BLaER1 (cell line): Measurements from ENCODE around the gene RPS23.
"Not testable (repeated sequence)": the region's sequence is repeated elsewhere in the genome, so short reads cannot be mapped to it uniquely, and the experiment has no call there.

ENCODE experiments used
- H3K27ac ChIP-seq: shearing (Covaris generic); formaldehyde crosslinking; 2 replicates; pipeline ENCODE4 v1.8.1; 2022
- H3K27me3 ChIP-seq: shearing (Covaris generic); formaldehyde crosslinking; 2 replicates; pipeline ENCODE4 v1.8.1; 2022
- H3K36me3 ChIP-seq: shearing (Covaris generic); formaldehyde crosslinking; 2 replicates; pipeline ENCODE4 v1.8.1; 2022
- H3K4me1 ChIP-seq: shearing (Covaris generic); formaldehyde crosslinking; 2 replicates; pipeline ENCODE4 v1.8.1; 2022
- H3K4me2 ChIP-seq: shearing (Covaris generic); formaldehyde crosslinking; 2 replicates; pipeline ENCODE4 v1.8.1; 2022
- H3K4me3 ChIP-seq: shearing (Covaris generic); formaldehyde crosslinking; 2 replicates; pipeline ENCODE4 v1.8.1; 2022
- H3K9ac ChIP-seq: shearing (Covaris generic); formaldehyde crosslinking; 2 replicates; pipeline ENCODE4 v1.8.1; 2022
- H3K9me3 ChIP-seq: shearing (Covaris generic); formaldehyde crosslinking; 2 replicates; pipeline ENCODE4 v1.8.1; 2022
- H4K20me1 ChIP-seq: shearing (Covaris generic); formaldehyde crosslinking; 2 replicates; pipeline ENCODE4 v1.8.1; 2022
- Cebpa-rat ChIP-seq: shearing (Covaris generic); IDR thresholded peaks from 2 replicates; pipeline ENCODE4 v1.8.1; 2022

The RPS23 gene

DNA sequence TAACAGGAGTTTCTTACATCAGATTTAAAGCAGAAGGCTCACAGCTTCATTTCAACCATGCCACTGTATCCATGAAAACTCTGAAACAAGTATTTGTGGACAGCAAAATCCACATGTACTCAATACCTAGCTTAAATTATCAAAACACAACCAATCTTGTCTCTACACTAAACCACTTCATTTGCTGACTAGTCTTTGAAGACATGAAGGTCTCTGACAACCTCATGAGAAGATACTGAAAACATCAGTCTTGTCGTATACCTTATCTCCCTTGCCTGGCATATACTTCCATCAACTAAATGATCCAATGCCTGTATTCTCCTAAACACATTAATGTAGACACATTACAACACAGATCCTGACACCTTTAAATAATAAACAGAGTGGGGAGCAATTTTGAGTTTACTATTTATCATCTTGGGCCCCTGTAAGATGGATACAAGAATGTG, 2.9 kb downstream of the RPS23 start:
- Histone ChIP-seq H3K9ac (no peak overlapping the region), H3K27ac (no peak overlapping the region), H3K4me3 (no peak overlapping the region), H3K9me3 (no peaks in the 10 kb centered on the region), H3K4me1 (peaks cover 27% of the 10 kb centered on the region), H4K20me1 (peaks cover 23% of the 10 kb centered on the region; the same call in 1 of the 2 replicates), H3K4me2 (no peak overlapping the region), H3K27me3 (no peaks in the 10 kb centered on the region), H3K36me3 (peaks cover 41% of the 10 kb centered on the region)
- TF ChIP-seq Cebpa-rat, result no peak

DNA sequence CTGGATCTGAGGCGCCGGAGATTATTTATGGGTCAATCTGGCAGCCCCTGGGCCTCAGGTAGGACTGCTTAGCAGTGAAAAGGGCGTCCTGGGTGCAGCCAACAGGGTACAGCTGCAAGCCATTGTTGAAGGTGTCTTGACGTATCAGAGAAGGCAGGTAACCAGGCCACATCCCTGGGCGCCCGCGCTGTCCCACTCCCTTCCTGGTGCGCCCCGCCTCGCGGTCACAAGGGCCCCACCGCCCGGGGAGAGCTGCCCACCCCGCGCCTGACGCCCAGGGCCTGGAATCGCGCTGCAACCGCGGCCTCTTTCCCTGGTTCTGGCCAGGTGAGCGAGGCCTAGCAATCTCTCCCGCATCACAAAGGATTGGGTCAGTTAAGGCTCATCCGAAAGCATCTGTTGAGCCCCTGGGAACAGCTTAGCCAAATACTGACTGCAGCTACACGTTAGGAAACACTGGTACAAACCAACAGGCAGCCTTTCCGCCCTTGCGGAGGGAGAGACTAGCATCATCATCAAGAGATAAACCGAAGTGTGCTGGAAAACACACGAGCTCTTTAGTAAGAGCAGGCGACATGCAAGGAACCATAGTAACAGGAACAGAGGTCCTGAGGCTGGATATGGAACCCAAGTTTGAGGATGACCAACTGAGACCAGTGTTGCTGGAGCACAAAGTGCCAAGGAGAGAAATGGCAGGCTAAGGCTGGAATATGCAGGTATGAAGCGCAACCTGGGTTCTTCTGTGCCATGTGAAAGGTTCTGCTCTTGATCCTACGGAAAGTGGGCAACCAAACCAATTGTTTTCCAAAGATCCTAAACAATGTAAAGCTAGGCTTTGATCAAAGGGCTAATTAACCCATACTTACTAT, 3.6 kb downstream of the RPS23 start:
- peaks cover 45% of the 10 kb centered on the region for H3K36me3 ChIP-seq
- peaks cover 23% of the 10 kb centered on the region; the same call in 1 of the 2 replicates for H4K20me1 ChIP-seq
- H3K4me1 ChIP-seq, result peaks cover 25% of the 10 kb centered on the region
- no peak for TF ChIP-seq Cebpa-rat
- H3K27ac ChIP-seq, result no peak overlapping the region
- no peaks in the 10 kb centered on the region for H3K9me3 ChIP-seq
- H3K4me3 ChIP-seq, result no peak overlapping the region
- H3K4me2 ChIP-seq, result no peak overlapping the region
- H3K9ac ChIP-seq, result no peak overlapping the region
- no peaks in the 10 kb centered on the region for H3K27me3 ChIP-seq

DNA sequence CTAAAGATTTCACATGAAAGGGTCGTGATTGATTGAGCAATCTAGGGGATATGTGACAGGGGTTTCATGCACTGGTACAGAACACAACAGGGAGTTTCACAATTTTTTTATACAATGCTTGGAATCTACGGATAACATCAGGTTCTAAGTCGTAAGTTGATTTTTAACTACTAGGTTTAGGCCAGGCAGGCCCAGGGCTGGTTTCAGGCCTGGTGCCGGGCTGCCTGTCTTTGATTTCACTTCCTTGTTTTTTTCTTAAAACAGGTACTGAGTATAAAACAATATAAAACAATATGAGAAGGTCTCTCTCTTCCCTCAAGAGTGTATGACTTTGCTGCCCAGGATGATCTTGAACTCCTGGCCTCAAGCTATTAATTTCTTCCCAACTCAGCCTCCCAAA, 4.7 kb downstream of the RPS23 start:
- H3K27ac ChIP-seq, H3K9ac ChIP-seq, H3K4me2 ChIP-seq, H3K4me3 ChIP-seq, H3K27me3 ChIP-seq, H3K9me3 ChIP-seq: not testable (repeated sequence)
- peak; percentile 36; the same call in 1 of the 2 replicates for TF ChIP-seq Cebpa-rat
- Histone ChIP-seq H3K4me1 (peaks cover 17% of the 10 kb centered on the region), H3K36me3 (peaks cover 57% of the 10 kb centered on the region), H4K20me1 (peaks cover 23% of the 10 kb centered on the region; the same call in 1 of the 2 replicates)

DNA sequence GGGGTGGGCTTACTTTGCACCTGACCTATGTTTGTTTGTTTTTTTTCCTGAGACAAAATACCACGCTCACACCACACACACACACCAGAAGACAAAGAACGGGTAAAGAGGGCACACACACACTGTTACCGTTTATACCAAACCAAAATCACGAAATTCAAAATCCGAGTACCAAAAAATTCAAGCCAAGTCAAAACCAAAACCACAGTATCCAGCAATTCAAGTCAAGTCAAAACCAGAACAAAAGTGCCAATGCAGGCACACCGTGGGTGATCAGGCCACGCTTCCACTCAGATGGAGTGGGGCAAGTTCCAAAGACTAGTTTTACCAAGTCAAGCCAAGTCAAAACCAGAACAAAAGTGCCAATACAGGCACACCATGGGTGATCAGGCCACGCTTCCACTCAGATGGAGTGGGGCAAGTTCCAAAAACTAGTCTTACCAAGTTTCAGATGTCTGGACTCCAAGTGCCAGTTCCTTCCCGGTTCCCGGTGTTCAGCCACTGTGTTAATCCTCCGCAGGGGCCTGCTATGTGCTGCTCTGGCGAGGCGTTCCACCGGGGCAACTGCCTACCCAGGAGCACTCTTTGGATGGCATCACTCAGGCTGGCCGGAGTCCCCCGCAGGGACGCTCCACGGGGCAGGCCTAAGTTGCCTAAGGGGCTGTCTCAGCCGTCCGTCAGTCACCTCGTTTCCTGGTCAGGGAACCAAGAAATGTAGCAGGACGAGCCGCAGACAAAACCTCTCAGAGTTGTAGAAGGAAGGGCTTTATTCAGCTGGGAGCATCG, 5.4 kb downstream of the RPS23 start:
- H3K27me3 ChIP-seq, H3K4me3 ChIP-seq, H3K27ac ChIP-seq, H3K4me2 ChIP-seq, H3K9ac ChIP-seq: not testable (repeated sequence)
- Histone ChIP-seq H3K4me1 (peaks cover 17% of the 10 kb centered on the region), H4K20me1 (peaks cover 23% of the 10 kb centered on the region; the same call in 1 of the 2 replicates), H3K36me3 (peaks cover 63% of the 10 kb centered on the region), H3K9me3 (peaks cover 14% of the 10 kb centered on the region)

DNA sequence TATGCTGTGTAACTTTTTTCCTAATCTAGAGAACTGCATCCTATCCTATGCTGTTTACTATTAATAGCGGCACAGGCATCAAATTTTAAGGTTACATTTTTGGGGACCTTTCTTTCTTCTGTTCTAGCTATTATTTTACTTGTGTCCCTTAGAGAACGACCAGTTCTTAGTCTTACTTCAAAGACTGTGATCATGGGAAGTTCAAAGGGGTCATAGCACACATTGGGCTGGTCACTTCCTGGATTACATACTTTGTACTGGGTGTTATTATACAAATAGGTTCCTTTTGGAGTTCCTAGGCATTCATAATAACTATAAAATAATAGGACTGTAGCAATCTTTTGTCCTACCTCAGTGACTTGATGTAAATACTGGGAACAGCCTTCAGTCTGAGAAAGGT, 8.8 kb downstream of the RPS23 start:
- not testable (repeated sequence) for H3K27ac ChIP-seq, H3K27me3 ChIP-seq, H4K20me1 ChIP-seq, H3K4me2 ChIP-seq, H3K4me3 ChIP-seq, H3K4me1 ChIP-seq, H3K9ac ChIP-seq
- Histone ChIP-seq H3K9me3 (peaks cover 28% of the 10 kb centered on the region), H3K36me3 (peaks cover 44% of the 10 kb centered on the region)

DNA sequence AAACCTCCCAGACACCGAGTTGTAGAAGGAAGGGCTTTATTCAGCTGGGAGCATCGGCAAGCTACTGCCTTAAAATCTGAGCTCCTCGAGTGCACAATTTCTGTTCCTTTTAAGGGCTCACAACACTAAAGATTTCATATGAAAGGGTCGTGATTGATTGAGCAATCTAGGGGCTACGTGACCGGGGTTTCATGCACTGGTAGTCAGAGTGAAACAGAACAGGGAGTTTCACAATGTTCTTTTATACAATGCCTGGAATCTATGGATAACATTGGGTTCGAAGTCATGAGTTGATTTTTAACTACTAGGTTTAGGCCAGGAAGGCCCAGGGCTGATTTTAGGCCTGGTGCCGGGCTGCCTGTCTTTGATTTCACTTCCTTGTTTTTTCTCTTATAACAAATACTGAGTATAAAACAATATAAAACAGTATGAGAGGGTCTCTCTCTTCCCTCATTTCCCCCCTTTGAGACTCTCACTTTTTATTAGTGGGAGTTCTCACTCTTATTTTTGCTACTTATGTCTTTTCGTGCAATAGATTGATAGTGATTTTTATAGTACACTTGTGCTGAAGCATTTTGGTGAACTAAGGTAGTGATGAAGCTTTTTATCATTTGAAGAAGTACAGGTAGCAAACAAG, 10.7 kb downstream of the RPS23 start:
- H3K27me3 ChIP-seq, H3K9ac ChIP-seq, H4K20me1 ChIP-seq, H3K27ac ChIP-seq, H3K4me1 ChIP-seq, H3K4me2 ChIP-seq, H3K4me3 ChIP-seq: not testable (repeated sequence)
- Histone ChIP-seq H3K9me3 (peaks cover 28% of the 10 kb centered on the region), H3K36me3 (peaks cover 33% of the 10 kb centered on the region)
- TF ChIP-seq Cebpa-rat, result 0 out of 2 replicates have a peak, but pooled peaks have one; percentile 44

DNA sequence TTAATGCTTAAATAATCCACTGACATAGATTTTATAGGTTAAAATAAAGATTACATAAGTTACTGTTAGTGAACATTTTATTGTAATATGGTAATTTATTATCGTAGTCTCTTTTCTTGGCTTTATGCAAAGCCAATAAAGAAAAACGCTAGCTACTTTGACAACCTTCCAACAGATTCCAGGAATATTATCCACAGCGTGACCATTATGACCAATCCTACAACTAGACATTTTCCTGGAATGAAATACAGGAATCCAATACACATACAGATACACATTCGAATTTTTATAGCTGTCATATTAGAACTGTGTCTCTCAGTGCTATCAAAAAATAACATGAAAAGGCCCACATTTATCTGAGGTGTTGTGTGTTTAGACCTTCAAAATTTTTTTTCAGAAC, 13.1 kb downstream of the RPS23 start:
- Histone ChIP-seq H3K27me3 (no peaks in the 10 kb centered on the region), H3K4me2 (no peak overlapping the region), H3K9me3 (peaks cover 28% of the 10 kb centered on the region), H3K4me1 (no peaks in the 10 kb centered on the region), H4K20me1 (no peaks in the 10 kb centered on the region), H3K27ac (no peak overlapping the region), H3K36me3 (peaks cover 29% of the 10 kb centered on the region), H3K9ac (no peak overlapping the region), H3K4me3 (no peak overlapping the region)
- no peak for TF ChIP-seq Cebpa-rat

DNA sequence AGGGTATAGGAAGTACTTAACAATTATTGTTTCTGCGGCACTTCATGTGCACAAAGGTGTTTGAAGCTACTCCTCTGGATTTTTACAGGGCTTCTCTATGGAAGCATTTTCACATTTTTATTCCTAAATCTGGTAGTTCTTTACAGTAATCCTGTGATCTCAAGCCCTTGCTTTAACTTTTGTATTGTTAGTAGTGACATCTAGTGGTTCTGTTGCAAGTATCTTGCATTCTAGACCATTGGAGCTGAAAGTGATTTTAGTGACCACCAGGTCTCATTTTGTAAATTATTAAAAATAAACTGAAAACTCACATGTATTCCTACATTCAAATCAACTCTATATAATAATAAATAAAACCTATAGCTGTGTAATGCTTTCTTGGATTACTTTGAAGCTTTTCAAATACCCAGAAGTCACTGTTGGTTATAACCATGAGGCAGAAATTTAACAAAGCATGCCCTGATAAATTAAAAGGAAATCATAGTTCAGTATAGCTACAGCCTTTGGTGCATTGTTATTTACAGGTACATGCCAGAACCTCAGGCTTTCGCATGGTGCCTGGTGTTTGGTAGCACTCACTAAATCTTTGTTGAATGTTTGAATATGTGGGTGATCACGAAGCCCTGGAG, 18.9 kb downstream of the RPS23 start:
- H3K27me3 ChIP-seq, result no peaks in the 10 kb centered on the region
- H3K4me3 ChIP-seq, result no peak overlapping the region
- H3K4me1 ChIP-seq, result no peaks in the 10 kb centered on the region
- no peak overlapping the region for H3K4me2 ChIP-seq
- no peaks in the 10 kb centered on the region for H3K9me3 ChIP-seq
- H3K27ac ChIP-seq, result no peak overlapping the region
- peaks cover 7% of the 10 kb centered on the region; the same call in 1 of the 2 replicates for H3K36me3 ChIP-seq
- TF ChIP-seq Cebpa-rat, result no peak
- no peak overlapping the region for H3K9ac ChIP-seq
- H4K20me1 ChIP-seq, result no peaks in the 10 kb centered on the region

DNA sequence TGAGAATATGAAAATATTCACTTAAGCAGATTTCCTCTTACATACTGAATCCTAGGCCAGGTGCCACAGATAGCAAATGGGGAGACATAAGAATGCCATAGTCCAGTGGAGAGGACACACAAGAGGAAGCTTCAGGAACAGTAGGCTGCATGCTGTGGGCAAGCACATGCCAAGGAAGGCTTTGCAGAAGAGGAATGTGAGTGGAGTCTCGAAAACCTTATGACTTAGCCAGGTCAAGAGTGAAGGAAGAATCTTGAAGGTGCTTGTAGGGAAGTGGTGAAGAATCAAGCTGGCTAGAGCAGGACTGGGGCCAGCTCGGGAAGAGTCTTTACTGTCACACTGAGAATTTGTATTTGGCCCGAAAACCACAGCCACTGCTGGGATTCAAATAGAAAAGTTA, 20.4 kb downstream of the RPS23 start:
- Histone ChIP-seq H3K9me3 (no peaks in the 10 kb centered on the region), H3K4me2 (no peak overlapping the region), H3K4me3 (no peak overlapping the region), H3K27me3 (no peaks in the 10 kb centered on the region), H3K4me1 (no peaks in the 10 kb centered on the region), H3K9ac (no peak overlapping the region), H3K27ac (no peak overlapping the region), H4K20me1 (no peaks in the 10 kb centered on the region), H3K36me3 (peaks cover 22% of the 10 kb centered on the region)
- TF ChIP-seq Cebpa-rat, result no peak
